PC-3 (cell line): ENCODE measurements around the gene CDK11A. TPM values are rescaled to one million over a fixed set of nuclear protein-coding genes. Genes with fewer than 3 reads are reported as not detected.
"Not testable (repeated sequence)": the region's sequence is repeated elsewhere in the genome, so short reads cannot be mapped to it uniquely, and the experiment has no call there.

Experiments
- ATAC-seq: fragments of 200-7000 bp; cut with Tn5 transposase; 2 replicates; pipeline ENCODE4 v1.9.1; 2020; ENCODE audit warnings: mild to moderate bottlenecking, moderate library complexity
- BruUV-seq: library from RNA; stranded (reverse); fragments of 400-500 nt; replicated peaks from 2 replicates; lab custom pipeline; 2021; lab: Mats Ljungman, UMichigan
- CTCF ChIA-PET: fragments of 300-600 bp; sonication (Branson Sonifier 250); formaldehyde crosslinking; loops from one replicate; lab custom pipeline; 2022; ENCODE audit warnings: antibody characterized with exemption; lab: Charles Lee
- POLR2A ChIA-PET: fragments of 300-600 bp; sonication (Branson Sonifier 250); formaldehyde crosslinking; loops from one replicate; lab custom pipeline; 2022; ENCODE audit warnings: antibody characterized with exemption; ENCODE audit not compliant: unreplicated experiment; lab: Charles Lee
- DNase-seq: peaks from one replicate; pipeline ENCODE4 v3.0.0-alpha.2; 2015
- H2AFZ ChIP-seq: fragments of 300-600 bp; sonication (generic); 2 replicates; pipeline ENCODE4 v1.6.0; 2016; ENCODE audit warnings: antibody characterized with exemption, low read length
- H3F3A ChIP-seq: fragments of 300-600 bp; sonication (generic); one replicate; pipeline ENCODE4 v1.6.0; 2017; ENCODE audit warnings: antibody characterized with exemption, low read length, control low read depth, mild to moderate bottlenecking; ENCODE audit not compliant: unreplicated experiment
- H3K27ac ChIP-seq: fragments of 300-600 bp; sonication (generic); 2 replicates; pipeline ENCODE4 v1.5.1; 2016; ENCODE audit warnings: mild to moderate bottlenecking, low read length
- H3K27me3 ChIP-seq: fragments of 300-600 bp; sonication (generic); 2 replicates; pipeline ENCODE4 v1.6.1; 2016; ENCODE audit warnings: low read length, mixed read lengths
- H3K36me3 ChIP-seq: fragments of 300-600 bp; sonication (generic); 2 replicates; pipeline ENCODE4 v1.6.1; 2016; ENCODE audit warnings: low read depth, mixed run types, low read length, mixed read lengths
- H3K4me1 ChIP-seq: fragments of 300-600 bp; sonication (generic); 2 replicates; pipeline ENCODE4 v1.5.1; 2016; ENCODE audit warnings: low read length; ENCODE audit not compliant: insufficient read depth
- H3K4me2 ChIP-seq: fragments of 300-600 bp; sonication (generic); 2 replicates; pipeline ENCODE4 v1.6.0; 2016; ENCODE audit warnings: low read length
- H3K4me3 ChIP-seq: fragments of 300-600 bp; sonication (generic); 2 replicates; pipeline ENCODE4 v1.5.1; 2016; ENCODE audit warnings: mild to moderate bottlenecking, low read length, mixed read lengths
- H3K79me2 ChIP-seq: fragments of 300-600 bp; sonication (generic); 2 replicates; pipeline ENCODE4 v1.6.1; 2017; ENCODE audit warnings: low read length, mixed read lengths
- H3K9ac ChIP-seq: fragments of 300-600 bp; sonication (generic); 2 replicates; pipeline ENCODE4 v1.6.0; 2016; ENCODE audit warnings: mild to moderate bottlenecking, low read length
- H3K9me2 ChIP-seq: fragments of 300-600 bp; sonication (generic); replicated peaks from 2 replicates; pipeline ENCODE4 v1.6.1; 2016; ENCODE audit warnings: mixed run types, low read length, mixed read lengths
- H3K9me3 ChIP-seq: fragments of 300-600 bp; sonication (generic); 2 replicates; pipeline ENCODE4 v1.6.1; 2016; ENCODE audit warnings: low read length, mixed read lengths
- H4K20me1 ChIP-seq: fragments of 300-600 bp; sonication (generic); 2 replicates; pipeline ENCODE4 v1.6.1; 2016; ENCODE audit warnings: low read length, mixed read lengths
- EZH2 ChIP-seq: fragments of 300-600 bp; sonication (generic); IDR thresholded peaks from one replicate; pipeline ENCODE4 v1.6.1; 2017; ENCODE audit warnings: antibody characterized with exemption, mild to moderate bottlenecking, low read length; ENCODE audit not compliant: unreplicated experiment
- EZH2phosphoT487 ChIP-seq: fragments of 300-600 bp; sonication (generic); IDR thresholded peaks from 2 replicates; pipeline ENCODE4 v1.6.1; 2018; ENCODE audit warnings: mild to moderate bottlenecking, antibody characterized with exemption, low read length, borderline replicate concordance
- intact Hi-C: fragments of 100-400 bp; cut with micrococcal nuclease; formaldehyde crosslinking; loops from 2 replicates; pipeline ENCODE4 v1.9.0; 2023
- total RNA-seq: library from RNA; depleted of rRNA; stranded (reverse); fragments of >200 nt; gene quantifications from 2 replicates; pipeline ENCODE4 v1.2.3, GENCODE V29; 2014
- TF ChIP-seq, protein P1 (sequence below): fragments of 300-600 bp; sonication (generic); conservative IDR thresholded peaks from 2 replicates; pipeline ENCODE4 v1.5.1; 2017; ENCODE audit warnings: antibody characterized with exemption, low read depth, mild to moderate bottlenecking, low read length

CDK11A gene
- total RNA-seq, 1 experiment from 2014 or later: 11.6 TPM

DNA sequence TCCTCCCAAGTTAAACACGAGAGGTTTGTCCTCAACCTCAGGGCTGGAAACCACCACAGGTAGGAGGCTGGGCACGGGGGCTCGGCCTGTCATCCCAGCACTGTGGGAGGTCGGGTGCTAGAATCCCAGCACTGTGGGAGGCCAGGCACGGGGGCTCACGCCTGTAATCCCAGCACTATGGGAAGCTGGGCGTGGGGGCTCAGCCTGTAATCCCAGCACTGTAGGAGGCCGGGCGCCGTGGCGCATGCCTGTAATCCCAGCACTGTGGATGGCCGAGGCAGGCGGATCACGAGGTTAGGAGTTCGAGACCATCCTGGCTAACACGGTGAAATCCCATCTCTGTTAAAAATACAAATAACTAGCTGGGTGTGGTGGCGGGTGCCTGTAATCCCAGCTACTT is 6.7 kb upstream of the CDK11A start:
- TF ChIP-seq, protein P1, sequence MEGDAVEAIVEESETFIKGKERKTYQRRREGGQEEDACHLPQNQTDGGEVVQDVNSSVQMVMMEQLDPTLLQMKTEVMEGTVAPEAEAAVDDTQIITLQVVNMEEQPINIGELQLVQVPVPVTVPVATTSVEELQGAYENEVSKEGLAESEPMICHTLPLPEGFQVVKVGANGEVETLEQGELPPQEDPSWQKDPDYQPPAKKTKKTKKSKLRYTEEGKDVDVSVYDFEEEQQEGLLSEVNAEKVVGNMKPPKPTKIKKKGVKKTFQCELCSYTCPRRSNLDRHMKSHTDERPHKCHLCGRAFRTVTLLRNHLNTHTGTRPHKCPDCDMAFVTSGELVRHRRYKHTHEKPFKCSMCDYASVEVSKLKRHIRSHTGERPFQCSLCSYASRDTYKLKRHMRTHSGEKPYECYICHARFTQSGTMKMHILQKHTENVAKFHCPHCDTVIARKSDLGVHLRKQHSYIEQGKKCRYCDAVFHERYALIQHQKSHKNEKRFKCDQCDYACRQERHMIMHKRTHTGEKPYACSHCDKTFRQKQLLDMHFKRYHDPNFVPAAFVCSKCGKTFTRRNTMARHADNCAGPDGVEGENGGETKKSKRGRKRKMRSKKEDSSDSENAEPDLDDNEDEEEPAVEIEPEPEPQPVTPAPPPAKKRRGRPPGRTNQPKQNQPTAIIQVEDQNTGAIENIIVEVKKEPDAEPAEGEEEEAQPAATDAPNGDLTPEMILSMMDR: no peak
- TF ChIP-seq EZH2phosphoT487: no peak
- no peak for TF ChIP-seq EZH2
- intact Hi-C loops: no loop called here
- BruUV-seq: no TSS peak
- no peak overlapping the region for H2AFZ ChIP-seq
- no peak overlapping the region for H3K27ac ChIP-seq
- H3K36me3 ChIP-seq: no peaks in the 10 kb centered on the region
- ChIA-PET CTCF (no interaction called here), POLR2A (no interaction called here)
- no peaks in the 10 kb centered on the region for H3F3A ChIP-seq
- no peaks in the 10 kb centered on the region for H3K4me1 ChIP-seq
- no peaks in the 10 kb centered on the region for H3K9me3 ChIP-seq
- H3K9me2 ChIP-seq: no peaks in the 10 kb centered on the region
- no peak overlapping the region for H3K9ac ChIP-seq
- DNase-seq: no peak
- no peaks in the 10 kb centered on the region for H3K27me3 ChIP-seq
- H3K79me2 ChIP-seq: no peaks in the 10 kb centered on the region
- H3K4me3 ChIP-seq: no peak overlapping the region
- H4K20me1 ChIP-seq: no peaks in the 10 kb centered on the region
- no peak for ATAC-seq
- H3K4me2 ChIP-seq: no peak overlapping the region

DNA sequence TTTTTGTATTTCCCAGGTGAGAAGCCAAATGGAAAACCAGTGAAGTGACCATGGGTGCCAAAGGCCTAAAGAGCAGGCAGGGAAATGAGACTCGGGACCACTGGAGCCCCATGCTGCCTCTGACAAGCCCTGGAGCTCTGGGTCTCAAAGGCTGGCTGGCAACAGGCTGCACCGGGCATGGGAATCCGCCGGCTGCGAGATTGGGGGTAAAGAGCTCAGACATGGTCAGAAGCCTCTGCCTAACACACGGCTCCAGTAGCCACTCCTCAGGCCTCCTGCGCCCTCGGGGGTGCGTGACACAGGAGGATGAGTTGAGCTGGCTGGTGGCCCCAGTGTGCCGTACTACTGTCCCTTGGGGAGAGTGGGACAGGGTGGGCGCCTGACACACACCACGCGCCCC is 6.1 kb upstream of the CDK11A start:
- POLR2A ChIA-PET, H3F3A ChIP-seq, H3K4me1 ChIP-seq, H3K9me2 ChIP-seq, H3K9me3 ChIP-seq, H3K79me2 ChIP-seq, H4K20me1 ChIP-seq, H3K36me3 ChIP-seq, DNase-seq, H3K27me3 ChIP-seq, H2AFZ ChIP-seq, BruUV-seq, H3K4me3 ChIP-seq, intact Hi-C loops, ATAC-seq, H3K9ac ChIP-seq, CTCF ChIA-PET, H3K27ac ChIP-seq, H3K4me2 ChIP-seq: not testable (repeated sequence)

DNA sequence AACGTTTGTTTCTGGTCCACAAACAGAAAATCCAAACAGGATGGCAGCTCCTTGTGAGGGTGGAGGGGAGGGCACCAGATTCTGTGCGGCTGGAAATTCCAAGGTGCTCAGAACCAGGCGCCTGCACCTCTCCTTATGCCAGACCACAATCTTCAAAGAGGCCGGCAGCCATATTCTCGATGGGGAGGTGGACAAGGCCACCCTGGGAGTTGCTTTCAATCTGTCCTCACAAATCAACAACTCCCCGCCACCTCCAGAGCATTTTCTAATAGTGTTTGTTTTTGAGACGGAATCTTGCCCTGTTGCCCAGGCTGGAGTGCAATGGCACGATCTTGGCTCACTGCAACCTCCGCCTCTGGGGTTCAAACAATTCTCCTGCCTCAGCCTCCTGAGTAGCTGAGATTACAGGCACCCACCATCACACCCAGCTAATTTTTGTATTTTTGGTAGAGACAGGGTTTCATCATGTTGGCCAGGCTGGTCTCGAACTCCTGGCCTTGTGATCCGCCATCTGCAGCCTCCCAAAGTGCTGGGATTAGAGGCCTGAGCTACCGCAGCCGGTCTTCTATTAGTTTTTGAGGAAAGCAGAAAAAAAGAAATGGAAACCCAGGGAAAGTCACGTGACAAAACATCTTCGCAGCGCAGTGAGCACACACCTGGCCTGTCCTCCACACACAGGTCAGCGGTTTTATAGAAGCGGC is 5.1 kb upstream of the CDK11A start:
- H2AFZ ChIP-seq, ATAC-seq, intact Hi-C loops, H3K79me2 ChIP-seq, H3K36me3 ChIP-seq, DNase-seq, H3K9me3 ChIP-seq, H3F3A ChIP-seq, H3K9ac ChIP-seq, CTCF ChIA-PET, H3K27ac ChIP-seq, BruUV-seq, POLR2A ChIA-PET, H4K20me1 ChIP-seq, H3K4me1 ChIP-seq, H3K9me2 ChIP-seq, H3K27me3 ChIP-seq, H3K4me2 ChIP-seq, H3K4me3 ChIP-seq: not testable (repeated sequence)

DNA sequence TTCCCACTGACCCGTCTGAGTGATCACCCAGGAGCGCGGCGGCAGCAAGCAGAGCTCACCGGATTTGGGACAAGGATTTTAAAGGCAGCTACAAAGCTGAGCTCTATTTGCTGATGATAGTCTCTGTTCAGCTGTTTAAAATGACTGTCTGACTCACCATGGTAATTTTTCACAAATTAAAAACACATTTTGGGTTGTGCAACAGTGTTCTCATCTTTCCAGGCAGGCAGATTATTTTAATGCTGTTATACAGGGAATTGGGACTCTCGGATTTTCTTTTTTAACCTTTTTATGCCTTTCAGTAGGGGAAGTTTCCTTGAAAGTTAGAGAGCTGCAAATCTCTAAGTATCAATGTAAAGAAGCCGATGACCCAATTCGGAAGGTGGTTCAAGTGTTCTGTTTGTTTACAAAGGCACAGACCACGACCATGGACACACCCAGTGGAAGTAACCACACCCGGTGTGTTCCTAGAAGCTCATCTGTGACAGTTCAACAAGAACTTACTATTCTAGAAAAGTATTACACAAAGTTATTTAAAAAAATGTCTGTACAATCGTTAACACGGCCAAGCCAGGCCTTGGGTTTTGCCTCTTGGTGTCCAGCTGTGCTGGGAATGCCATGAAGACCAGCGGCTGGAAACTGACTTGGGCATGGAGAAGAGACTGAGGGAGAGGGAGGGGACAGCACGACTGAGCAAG is 4.3 kb upstream of the CDK11A start:
- H3K27ac ChIP-seq, H3K9me3 ChIP-seq, intact Hi-C loops, H3K36me3 ChIP-seq, H3K9me2 ChIP-seq, CTCF ChIA-PET, H4K20me1 ChIP-seq, H3K27me3 ChIP-seq, H3K9ac ChIP-seq, H3K4me3 ChIP-seq, BruUV-seq, DNase-seq, H3K79me2 ChIP-seq, POLR2A ChIA-PET, H2AFZ ChIP-seq, H3K4me1 ChIP-seq, H3F3A ChIP-seq, H3K4me2 ChIP-seq, ATAC-seq: not testable (repeated sequence)

DNA sequence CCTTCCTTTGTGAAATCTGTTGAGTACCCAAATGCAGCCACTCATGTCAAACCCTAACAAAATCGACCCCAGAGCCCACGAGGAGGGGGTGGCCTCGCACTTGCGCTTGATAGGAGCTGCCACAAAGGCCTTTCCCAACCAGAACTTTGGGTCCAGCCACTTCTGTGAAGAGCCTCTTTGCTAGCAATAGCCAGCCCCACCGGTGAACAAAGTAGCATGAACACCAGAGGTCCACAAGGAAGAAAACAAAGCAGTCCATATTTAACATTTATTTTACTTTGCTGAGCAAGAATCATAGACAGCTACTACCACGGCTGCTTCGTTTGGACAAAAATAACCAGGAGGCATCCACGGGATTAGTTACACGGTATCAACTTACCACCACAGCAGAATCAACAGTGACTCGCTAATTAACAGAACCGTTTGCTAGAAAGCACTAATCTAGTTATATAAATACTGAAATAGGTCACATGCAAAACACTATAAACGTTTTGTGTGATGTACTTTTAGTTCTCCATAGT is 3.0 kb upstream of the CDK11A start:
- ATAC-seq: peak; percentile 30; the same call in 1 of the 2 replicates
- BruUV-seq, H2AFZ ChIP-seq, H3K27ac ChIP-seq, H3K9me3 ChIP-seq, POLR2A ChIA-PET, intact Hi-C loops, H3K9me2 ChIP-seq, H3K4me1 ChIP-seq, H3K4me2 ChIP-seq, H4K20me1 ChIP-seq, H3F3A ChIP-seq, H3K27me3 ChIP-seq, CTCF ChIA-PET, H3K4me3 ChIP-seq, H3K36me3 ChIP-seq, H3K9ac ChIP-seq, H3K79me2 ChIP-seq: not testable (repeated sequence)
- DNase-seq: peak; percentile 2
